Breast epithelium (tissue), 4 donors: ENCODE data around the gene LARP6. TPM values are rescaled to one million over a fixed set of nuclear protein-coding genes. Genes with fewer than 3 reads are reported as not detected.

ENCODE experiments used
- DNase-seq, 2 donors: peaks; one replicate each; pipeline ENCODE4 v3.0.0-alpha.2; 2019; ENCODE audit warnings: low spot score in 2 of 2
- H3K27ac ChIP-seq, 2 donors: fragments of 200-600 bp; sonication (generic) in 1 of 2; one replicate each; pipeline ENCODE4 v1.5.1; 2016 to 2019; ENCODE audit warnings: mild to moderate bottlenecking in 1 of 2
- H3K27me3 ChIP-seq, 2 donors: fragments of 200-600 bp; sonication (generic) in 1 of 2; one replicate each; pipeline versions ENCODE4 v1.5.1 to v1.6.0; 2017 to 2019; ENCODE audit warnings: control low read depth in 1 of 2, mild to moderate bottlenecking in 1 of 2
- H3K36me3 ChIP-seq: fragments of 200-600 bp; one replicate; pipeline ENCODE4 v1.5.1; 2019
- H3K4me1 ChIP-seq, 2 donors: fragments of 200-600 bp; sonication (generic); one replicate each; pipeline ENCODE4 v1.5.1; 2016 to 2019; ENCODE audit warnings: control low read depth in 1 of 2
- H3K4me3 ChIP-seq, 3 donors: fragments of 200-600 bp; sonication (generic); 1 replicate in 2 of 3; 2 replicates in 1 of 3; pipeline ENCODE4 v1.5.1; 2016 to 2019; ENCODE audit warnings: mild to moderate bottlenecking in 3 of 3, moderate library complexity in 2 of 3
- H3K9me3 ChIP-seq, 2 donors: fragments of 200-600 bp; sonication (generic) in 1 of 2; one replicate each; pipeline ENCODE4 v1.5.1; 2016 to 2019; ENCODE audit warnings: control low read depth in 1 of 2
- POLR2A ChIP-seq: fragments of 450-650 bp; IDR thresholded peaks from one replicate; pipeline ENCODE4 v1.6.1; 2016; ENCODE audit warnings: antibody characterized with exemption, mild to moderate bottlenecking, moderate library complexity
- POLR2AphosphoS5 ChIP-seq, 3 donors: sonication (generic); formaldehyde crosslinking; IDR thresholded peaks; one replicate each; pipeline ENCODE4 v1.6.1; 2017; ENCODE audit warnings: antibody characterized with exemption in 3 of 3
- intact Hi-C: fragments of 100-400 bp; cut with DNase I; formaldehyde crosslinking; loops from one replicate; pipeline ENCODE4 v1.15.1; 2023; ENCODE audit warnings: low total_unique reads
- total RNA-seq, 3 donors: library from RNA; depleted of rRNA; stranded (reverse); fragments of >200 nt; gene quantifications; one replicate each; pipeline ENCODE4 v1.1.0, GENCODE V29; 2016
- TF ChIP-seq, protein P1 (sequence below), 3 donors: fragments of 450-650 bp; IDR thresholded peaks; one replicate each; pipeline ENCODE4 v1.5.1; 2016 to 2017; ENCODE audit warnings: antibody characterized with exemption in 3 of 3, mild to moderate bottlenecking in 3 of 3, moderate library complexity in 3 of 3

The LARP6 gene
- total RNA-seq, 3 donors from 2014 or later = 18.6 to 72.5 (median 40.0) TPM

DNA sequence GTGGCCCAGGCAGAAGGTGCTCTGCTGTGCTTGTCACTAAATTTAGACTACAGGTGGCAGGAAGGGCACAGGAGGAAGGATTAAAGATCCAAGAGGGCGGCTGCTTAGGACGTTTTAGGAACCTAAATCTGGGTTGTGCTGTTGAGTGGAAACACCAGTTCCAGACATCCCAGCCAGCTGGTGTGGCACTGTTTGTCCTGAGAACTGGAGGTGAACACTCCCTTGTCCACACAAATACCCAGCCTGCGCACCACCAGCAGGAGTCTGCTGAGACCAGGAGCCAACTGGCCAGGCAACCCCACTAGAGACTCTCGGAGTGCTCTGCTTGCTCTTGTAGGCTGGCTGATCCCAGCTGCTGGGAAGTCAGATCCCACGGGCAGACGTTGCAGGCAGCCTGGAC lies 60.3 kb downstream of the LARP6 start:
- no peak for DNase-seq
- no peak overlapping the region for H3K4me3 ChIP-seq
- H3K27ac ChIP-seq = peak overlapping the region; percentile 79 to 95
- TF ChIP-seq POLR2AphosphoS5 (IDR thresholded peaks at IDR 0.05) = no peak
- TF ChIP-seq, protein P1, sequence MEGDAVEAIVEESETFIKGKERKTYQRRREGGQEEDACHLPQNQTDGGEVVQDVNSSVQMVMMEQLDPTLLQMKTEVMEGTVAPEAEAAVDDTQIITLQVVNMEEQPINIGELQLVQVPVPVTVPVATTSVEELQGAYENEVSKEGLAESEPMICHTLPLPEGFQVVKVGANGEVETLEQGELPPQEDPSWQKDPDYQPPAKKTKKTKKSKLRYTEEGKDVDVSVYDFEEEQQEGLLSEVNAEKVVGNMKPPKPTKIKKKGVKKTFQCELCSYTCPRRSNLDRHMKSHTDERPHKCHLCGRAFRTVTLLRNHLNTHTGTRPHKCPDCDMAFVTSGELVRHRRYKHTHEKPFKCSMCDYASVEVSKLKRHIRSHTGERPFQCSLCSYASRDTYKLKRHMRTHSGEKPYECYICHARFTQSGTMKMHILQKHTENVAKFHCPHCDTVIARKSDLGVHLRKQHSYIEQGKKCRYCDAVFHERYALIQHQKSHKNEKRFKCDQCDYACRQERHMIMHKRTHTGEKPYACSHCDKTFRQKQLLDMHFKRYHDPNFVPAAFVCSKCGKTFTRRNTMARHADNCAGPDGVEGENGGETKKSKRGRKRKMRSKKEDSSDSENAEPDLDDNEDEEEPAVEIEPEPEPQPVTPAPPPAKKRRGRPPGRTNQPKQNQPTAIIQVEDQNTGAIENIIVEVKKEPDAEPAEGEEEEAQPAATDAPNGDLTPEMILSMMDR (IDR thresholded peaks at IDR 0.05) = no peak
- no peak for TF ChIP-seq POLR2A
- no peaks in the 10 kb centered on the region for H3K9me3 ChIP-seq
- H3K4me1 ChIP-seq = no peaks in the 10 kb centered on the region
- H3K27me3 ChIP-seq = no peaks in the 10 kb centered on the region
- intact Hi-C loops = no loop called here
- no peaks in the 10 kb centered on the region for H3K36me3 ChIP-seq

DNA sequence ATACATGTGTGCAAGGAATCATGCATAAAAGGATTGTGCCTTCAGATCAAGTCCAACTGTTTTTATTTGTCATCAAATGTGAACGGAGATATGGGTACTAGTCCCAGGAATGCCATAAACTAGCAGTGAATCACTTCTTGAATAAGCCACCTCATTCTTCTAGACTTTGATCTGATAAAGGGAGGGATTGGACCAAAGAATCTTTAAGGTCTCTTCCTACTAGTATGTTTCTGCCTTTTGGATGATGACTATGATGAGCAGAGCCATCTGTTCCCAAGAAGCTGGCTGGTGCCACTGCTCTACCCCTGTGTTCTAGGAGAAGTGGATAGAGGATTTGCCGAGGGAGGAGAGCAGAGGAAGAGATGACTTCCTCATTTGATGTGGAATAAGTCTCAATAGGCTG lies 61.8 kb downstream of the LARP6 start:
- Histone ChIP-seq H3K4me1 (no peaks in the 10 kb centered on the region), H3K9me3 (no peaks in the 10 kb centered on the region), H3K4me3 (no peak overlapping the region), H3K27me3 (no peaks in the 10 kb centered on the region), H3K27ac (peak overlapping the region in 1 of 2 donors; percentile 22), H3K36me3 (no peaks in the 10 kb centered on the region)
- TF ChIP-seq, protein P1 (IDR thresholded peaks at IDR 0.05) = no peak
- intact Hi-C loops = no loop called here
- no peak for DNase-seq

DNA sequence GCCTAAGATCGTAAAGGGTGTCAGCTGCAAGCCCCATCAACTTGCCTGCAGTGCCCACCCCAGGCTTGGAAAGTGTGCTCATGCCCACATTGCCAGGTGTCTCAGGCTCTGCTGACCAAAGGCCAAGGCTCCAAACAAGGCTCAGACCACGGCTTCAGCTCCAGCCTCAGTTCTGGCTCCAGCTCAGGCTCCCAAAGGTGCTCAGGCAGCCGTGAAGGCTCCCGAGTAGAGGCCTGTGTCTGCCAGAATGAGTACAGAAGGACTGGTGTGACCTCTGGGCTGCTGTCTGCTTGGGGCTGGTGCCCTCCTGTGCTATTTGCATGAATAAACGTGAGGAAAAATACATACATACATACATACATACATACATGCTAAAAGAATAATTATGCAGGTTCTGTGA lies 62.7 kb downstream of the LARP6 start:
- H3K27ac ChIP-seq = no peak overlapping the region
- no peak for TF ChIP-seq POLR2AphosphoS5 (IDR thresholded peaks at IDR 0.05)
- TF ChIP-seq POLR2A = no peak
- H3K36me3 ChIP-seq = no peaks in the 10 kb centered on the region
- no peaks in the 10 kb centered on the region for H3K4me1 ChIP-seq
- DNase-seq = no peak
- H3K4me3 ChIP-seq = no peak overlapping the region
- no peaks in the 10 kb centered on the region for H3K27me3 ChIP-seq
- no peaks in the 10 kb centered on the region for H3K9me3 ChIP-seq
- intact Hi-C loops = no loop called here

DNA sequence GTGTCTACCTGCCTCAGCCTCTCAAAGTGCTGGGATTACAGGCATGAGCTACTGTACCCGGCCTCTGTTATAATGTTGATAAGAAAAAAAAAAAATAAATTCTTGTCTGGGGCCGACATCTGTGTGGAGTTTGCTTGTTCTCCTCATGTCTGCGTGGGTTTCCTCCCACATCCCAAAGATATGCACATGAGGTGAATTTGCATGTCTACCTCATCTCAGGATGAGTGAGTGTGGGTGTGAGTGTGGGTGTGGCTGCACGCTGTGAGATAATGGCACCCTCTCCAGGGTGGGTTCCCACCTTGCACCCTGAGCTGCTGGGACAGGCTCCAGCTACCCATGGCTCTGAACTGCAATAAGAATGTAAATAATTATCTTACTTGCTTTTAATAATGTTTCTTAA lies 64.7 kb downstream of the LARP6 start:
- DNase-seq = no peak
- intact Hi-C loops = no loop called here
- no peak overlapping the region for H3K4me3 ChIP-seq
- TF ChIP-seq POLR2AphosphoS5 (IDR thresholded peaks at IDR 0.05) (no peak), POLR2A (no peak)
- TF ChIP-seq, protein P1 (IDR thresholded peaks at IDR 0.05) = no peak
- H3K4me1 ChIP-seq = no peaks in the 10 kb centered on the region
- H3K27ac ChIP-seq = no peak overlapping the region
- no peaks in the 10 kb centered on the region for H3K9me3 ChIP-seq
- H3K36me3 ChIP-seq = no peaks in the 10 kb centered on the region
- H3K27me3 ChIP-seq = no peaks in the 10 kb centered on the region

DNA sequence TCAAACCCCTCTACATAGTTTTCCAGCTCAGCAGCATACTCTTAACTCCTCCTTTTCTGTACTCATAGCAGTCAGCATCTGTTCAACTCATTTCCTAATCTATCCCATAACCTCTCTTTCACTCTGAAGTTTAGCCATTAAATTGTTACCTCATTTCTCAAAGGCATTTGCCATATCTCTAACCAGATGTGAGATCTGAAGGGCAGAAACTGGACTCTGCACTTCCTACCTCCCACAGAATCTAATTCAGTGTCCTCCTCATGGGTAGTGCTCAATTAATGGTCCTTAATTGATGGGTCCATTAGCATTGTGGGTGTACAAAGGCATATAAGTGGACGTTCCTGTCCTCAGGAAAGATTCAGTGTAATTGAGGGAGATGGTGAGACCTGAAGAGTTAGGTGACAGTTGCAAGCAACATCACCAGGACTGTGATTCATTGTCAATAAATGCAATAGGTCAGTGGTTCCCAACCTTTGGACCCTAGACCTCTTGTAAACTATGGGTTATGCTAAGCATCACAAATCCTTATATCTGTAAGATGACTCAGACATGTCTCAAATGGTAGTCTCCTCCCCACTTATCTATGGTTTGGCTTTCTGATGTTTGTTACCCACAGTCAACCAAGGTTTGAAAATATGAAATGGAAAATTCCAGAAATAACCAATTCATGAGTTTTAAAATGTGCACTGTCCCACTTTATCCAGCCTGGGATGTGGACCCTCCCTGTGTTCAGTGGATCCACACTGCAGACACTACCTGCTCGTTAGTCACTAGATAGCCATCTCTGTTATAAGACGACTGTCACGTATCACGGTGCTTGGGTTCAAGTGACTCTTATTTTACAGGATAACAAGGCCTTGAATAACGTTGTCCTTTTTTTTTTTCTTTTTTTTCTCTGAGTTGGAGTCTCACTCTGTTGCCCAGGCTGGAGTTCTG lies 65.6 kb downstream of the LARP6 start:
- intact Hi-C loops = no loop called here
- no peaks in the 10 kb centered on the region for H3K9me3 ChIP-seq
- TF ChIP-seq POLR2A = no peak
- TF ChIP-seq POLR2AphosphoS5 (IDR thresholded peaks at IDR 0.05) = no peak
- TF ChIP-seq, protein P1 (IDR thresholded peaks at IDR 0.05) = no peak
- no peak overlapping the region for H3K27ac ChIP-seq
- no peak overlapping the region for H3K4me3 ChIP-seq
- H3K36me3 ChIP-seq = no peaks in the 10 kb centered on the region
- H3K4me1 ChIP-seq = no peaks in the 10 kb centered on the region
- DNase-seq = no peak
- H3K27me3 ChIP-seq = no peaks in the 10 kb centered on the region
